Subcutaneous abdominal adipose tissue (tissue), 5 donors: ENCODE measurements around the gene LRRC3C.

Experiments used
- H3K27ac ChIP-seq: one replicate; pipeline ENCODE4 v1.7.0; 2013; ENCODE audit warnings: low read depth, mild to moderate bottlenecking, inconsistent platforms, low read length, moderate library complexity
- H3K27me3 ChIP-seq, 5 donors: one replicate each; pipeline ENCODE4 v1.7.0; 2013; ENCODE audit warnings: low read length in 5 of 5, inconsistent platforms in 1 of 5; ENCODE audit not compliant: control insufficient read depth in 5 of 5, insufficient read depth in 4 of 5
- H3K36me3 ChIP-seq, 5 donors: one replicate each; pipeline ENCODE4 v1.7.0; 2013; ENCODE audit warnings: low read length in 5 of 5; ENCODE audit not compliant: control insufficient read depth in 5 of 5, insufficient read depth in 5 of 5
- H3K4me1 ChIP-seq, 5 donors: one replicate each; pipeline ENCODE4 v1.7.0; 2013; ENCODE audit warnings: low read length in 5 of 5, mild to moderate bottlenecking in 3 of 5, moderate library complexity in 1 of 5; ENCODE audit not compliant: control insufficient read depth in 5 of 5, insufficient read depth in 5 of 5
- H3K4me3 ChIP-seq, 5 donors: one replicate each; pipeline ENCODE4 v1.7.0; 2013; ENCODE audit warnings: low read length in 5 of 5, low read depth in 1 of 5
- H3K9ac ChIP-seq, 5 donors: one replicate each; pipeline ENCODE4 v1.7.0; 2013; ENCODE audit warnings: low read length in 5 of 5, mild to moderate bottlenecking in 4 of 5, moderate library complexity in 3 of 5
- H3K9me3 ChIP-seq, 5 donors: one replicate each; pipeline ENCODE4 v1.7.0; 2013; ENCODE audit warnings: low read length in 5 of 5; ENCODE audit not compliant: control insufficient read depth in 5 of 5
- donor health status: healthy.
- donor health status: healthy.
- donor health status: healthy.
- donor health status: healthy.
- donor health status: healthy.

The LRRC3C gene

DNA sequence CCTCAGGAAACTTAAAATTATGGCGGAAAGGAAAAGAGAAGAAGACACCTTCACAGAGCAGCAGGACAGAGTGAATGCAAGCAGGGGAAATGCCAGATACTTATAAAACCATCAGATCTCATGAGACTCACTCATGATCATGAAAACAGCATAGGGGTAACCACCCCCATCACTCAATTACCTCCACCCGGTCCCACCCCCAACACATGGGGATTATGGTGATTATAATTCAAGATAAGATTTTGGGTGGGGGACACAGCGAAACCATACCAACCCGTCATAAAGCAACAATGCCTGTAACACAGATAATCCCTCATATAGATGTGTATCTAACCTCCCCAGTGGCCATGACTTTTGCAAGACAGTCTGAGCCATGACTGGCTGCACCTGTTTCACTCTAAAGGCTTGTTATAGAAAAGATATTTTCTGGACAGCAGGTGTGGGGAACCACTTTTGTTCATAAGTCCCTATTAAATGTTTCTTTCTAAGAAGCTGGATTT is 28.2 kb downstream of the LRRC3C start:
- peaks cover 0 to 19% (median 18%) of the 10 kb centered on the region in 5 donors for H3K4me1 ChIP-seq
- H3K36me3 ChIP-seq: no peaks in the 10 kb centered on the region
- no peak overlapping the region for H3K4me3 ChIP-seq
- H3K27me3 ChIP-seq: no peaks in the 10 kb centered on the region
- no peak overlapping the region for H3K27ac ChIP-seq
- H3K9me3 ChIP-seq: no peaks in the 10 kb centered on the region
- H3K9ac ChIP-seq: no peak overlapping the region

DNA sequence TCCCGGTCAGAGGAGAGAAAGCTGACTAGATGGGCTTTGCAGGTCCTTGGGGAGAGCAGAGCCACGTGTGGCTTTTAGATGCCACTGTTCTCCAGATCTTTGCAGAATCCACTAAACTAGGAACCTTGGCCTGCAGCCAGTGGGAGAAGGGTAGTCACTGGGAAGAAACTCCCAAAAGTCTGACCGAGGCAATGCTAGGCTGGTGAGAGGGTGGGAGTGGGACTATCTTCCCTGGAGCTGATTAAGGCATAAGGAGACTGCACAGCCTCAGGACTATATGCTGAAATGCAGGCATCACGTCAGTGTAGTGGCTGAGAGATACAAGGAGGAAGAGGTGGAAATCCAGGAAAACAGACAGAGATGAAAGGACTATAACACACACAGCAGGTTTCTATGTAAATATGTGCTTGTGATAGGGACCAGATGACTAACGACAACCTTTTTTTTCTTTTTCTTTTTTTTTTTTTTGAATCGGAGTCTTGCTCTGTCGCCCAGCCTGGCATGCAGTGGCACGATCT is 33.1 kb downstream of the LRRC3C start:
- Histone ChIP-seq H3K4me1 (peaks cover 0 to 6% (median 0%) of the 10 kb centered on the region in 5 donors), H3K9me3 (no peaks in the 10 kb centered on the region), H3K4me3 (no peak overlapping the region), H3K27ac (no peak overlapping the region), H3K36me3 (no peaks in the 10 kb centered on the region), H3K9ac (no peak overlapping the region), H3K27me3 (peaks cover 0 to 14% (median 5%) of the 10 kb centered on the region in 5 donors)

DNA sequence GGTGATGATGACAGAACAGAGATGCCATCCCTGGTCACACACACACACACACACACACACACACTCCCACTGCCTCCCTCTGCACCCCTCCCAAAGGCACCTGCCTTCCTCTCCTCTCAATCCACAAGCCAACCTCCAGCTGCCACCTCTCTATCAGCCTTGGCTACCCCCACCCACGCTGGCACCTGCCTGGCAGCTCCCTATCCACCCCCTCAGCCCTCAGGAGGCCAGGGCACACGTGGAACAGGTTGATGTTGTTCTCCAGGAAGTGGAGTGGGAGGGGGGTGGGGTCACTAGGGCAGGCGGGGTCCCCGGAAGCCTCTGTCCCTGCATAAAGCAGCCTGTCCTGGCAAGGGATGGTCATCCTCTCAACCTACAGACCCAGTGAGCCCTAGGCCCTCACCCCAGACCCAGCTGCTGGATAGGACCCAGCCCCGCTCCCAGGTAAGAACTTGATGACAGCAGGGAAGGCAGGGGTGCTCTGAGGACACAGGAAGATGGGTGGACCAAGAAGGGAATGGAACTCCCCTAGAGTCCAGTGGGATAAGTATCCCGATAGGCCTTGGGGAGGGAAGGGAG is 35.2 kb downstream of the LRRC3C start, which contains the start of gene GSDMA:
Gene GSDMA, plus strand, starts transcription at position 363 of the 579 bp plus-strand sequence. CDS start 2,684 bp downstream, outside the sequence.
- Histone ChIP-seq H3K9me3 (no peaks in the 10 kb centered on the region), H3K27me3 (peaks cover 0 to 19% (median 5%) of the 10 kb centered on the region in 5 donors), H3K4me3 (no peak within 1 kb of the TSS), H3K9ac (no peak within 1 kb of the TSS), H3K27ac (no peak within 1 kb of the TSS), H3K36me3 (no peaks in the 10 kb centered on the region), H3K4me1 (peaks cover 0 to 21% (median 0%) of the 10 kb centered on the region in 5 donors)

DNA sequence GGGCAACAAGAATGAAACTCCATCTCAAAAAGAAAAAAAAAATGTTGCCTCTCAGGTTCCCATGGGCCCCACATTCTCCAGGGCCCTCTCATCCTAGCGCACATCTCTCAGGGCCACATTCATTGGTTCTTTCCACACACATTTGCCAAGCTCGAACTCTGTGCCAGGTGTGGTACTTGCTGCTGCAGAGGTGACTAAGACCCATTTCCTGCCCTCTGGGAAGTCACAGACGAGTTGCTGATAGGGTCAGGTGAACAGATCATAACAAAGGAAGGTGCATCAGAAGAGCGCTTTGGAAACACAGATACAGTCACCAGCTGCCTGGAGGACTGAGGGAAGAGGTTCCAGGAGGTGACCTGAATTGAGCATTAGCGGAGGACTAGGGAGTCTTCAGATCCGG is 36.3 kb downstream of the LRRC3C start:
- Histone ChIP-seq H3K4me1 (peaks cover 0 to 26% (median 3%) of the 10 kb centered on the region in 5 donors), H3K27ac (no peak overlapping the region), H3K9ac (no peak overlapping the region), H3K9me3 (no peaks in the 10 kb centered on the region), H3K4me3 (no peak overlapping the region), H3K36me3 (no peaks in the 10 kb centered on the region), H3K27me3 (peaks cover 0 to 19% (median 5%) of the 10 kb centered on the region in 5 donors)

DNA sequence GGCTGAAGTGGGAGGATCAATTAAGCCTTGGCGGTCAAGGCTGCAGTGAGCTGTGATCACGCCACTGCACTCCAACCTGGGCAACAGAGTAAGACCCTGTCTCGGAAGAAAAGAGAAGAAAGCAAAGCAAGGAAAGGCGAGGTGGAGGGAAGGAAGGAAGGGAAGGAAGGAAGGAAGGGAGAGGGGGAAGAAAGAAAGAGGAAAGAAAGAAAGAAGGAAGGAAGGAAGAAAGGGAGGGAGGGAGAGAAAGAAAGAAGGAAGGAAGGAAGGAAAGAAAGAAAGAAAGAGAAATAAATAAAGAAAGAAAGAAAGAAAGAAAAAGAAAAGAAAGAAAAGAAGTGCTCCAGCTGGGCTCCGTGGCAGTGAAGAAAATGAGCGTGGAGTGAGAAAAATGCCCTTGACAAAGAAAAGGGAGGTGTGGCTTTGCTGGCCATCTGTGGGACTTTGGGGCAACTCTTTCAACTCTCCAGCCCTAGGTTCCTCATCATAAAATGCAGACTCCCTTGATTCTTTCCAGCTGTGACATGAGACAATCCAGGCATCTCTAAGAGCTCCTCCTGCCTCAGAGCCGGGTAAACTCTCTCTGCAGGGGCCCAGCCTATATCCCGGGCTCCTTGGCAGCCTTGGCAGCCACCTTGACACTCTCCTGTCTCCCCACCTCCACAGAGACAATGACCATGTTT is 37.6 kb downstream of the LRRC3C start:
- no peaks in the 10 kb centered on the region for H3K9me3 ChIP-seq
- H3K27ac ChIP-seq: no peak overlapping the region
- H3K36me3 ChIP-seq: no peaks in the 10 kb centered on the region
- H3K27me3 ChIP-seq: peaks cover 0 to 20% (median 8%) of the 10 kb centered on the region in 5 donors
- H3K9ac ChIP-seq: no peak overlapping the region
- H3K4me1 ChIP-seq: peaks cover 0 to 27% (median 3%) of the 10 kb centered on the region in 5 donors
- H3K4me3 ChIP-seq: no peak overlapping the region

DNA sequence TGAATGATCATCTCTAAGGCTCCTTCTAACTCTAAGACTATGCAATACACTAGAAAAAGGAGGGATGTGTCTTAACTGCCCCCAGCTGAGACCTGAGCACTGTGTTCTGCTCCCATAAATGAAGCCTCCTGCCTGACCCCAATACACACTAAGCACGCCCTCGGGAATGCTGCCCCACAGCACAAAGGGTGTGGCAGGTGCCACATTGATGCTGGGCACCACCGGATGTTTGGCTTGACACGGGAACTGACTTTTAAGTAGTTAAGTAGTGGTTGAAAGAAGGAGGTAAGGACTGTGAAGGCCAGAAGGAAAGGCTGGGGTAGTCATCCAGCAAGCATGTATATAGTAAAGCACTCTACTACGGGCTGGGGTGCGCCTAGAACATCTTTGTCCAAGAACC is 39.2 kb downstream of the LRRC3C start:
- H3K27ac ChIP-seq: no peak overlapping the region
- no peak overlapping the region for H3K4me3 ChIP-seq
- peak overlapping the region in 1 of 5 donors; percentile 10 for H3K9ac ChIP-seq
- H3K36me3 ChIP-seq: no peaks in the 10 kb centered on the region
- H3K4me1 ChIP-seq: peaks cover 0 to 31% (median 3%) of the 10 kb centered on the region in 5 donors
- H3K27me3 ChIP-seq: peaks cover 0 to 32% (median 8%) of the 10 kb centered on the region in 5 donors
- H3K9me3 ChIP-seq: no peaks in the 10 kb centered on the region

DNA sequence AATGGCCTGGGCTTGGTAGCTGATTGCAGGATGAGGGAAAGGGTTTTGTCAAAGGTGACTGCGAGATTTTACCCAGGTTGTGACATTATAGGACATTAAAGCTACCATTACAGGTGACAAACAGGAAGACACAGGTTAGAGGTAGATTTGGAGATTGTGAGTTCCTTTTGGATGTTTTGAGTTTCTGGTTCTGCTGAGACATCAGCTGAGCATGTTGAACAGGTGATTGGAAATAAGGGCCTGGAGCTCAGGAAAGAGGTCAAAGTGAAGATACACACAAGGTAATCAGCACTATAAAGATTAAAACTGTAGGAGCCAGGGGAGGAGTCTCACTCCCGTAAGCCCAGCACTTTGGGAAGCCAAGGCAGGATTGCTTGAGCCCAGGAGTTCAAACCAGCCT is 41.2 kb downstream of the LRRC3C start:
- Histone ChIP-seq H3K9me3 (no peaks in the 10 kb centered on the region), H3K27me3 (peaks cover 0 to 25% (median 3%) of the 10 kb centered on the region in 5 donors), H3K36me3 (no peaks in the 10 kb centered on the region), H3K9ac (no peak overlapping the region), H3K4me1 (peaks cover 0 to 32% (median 3%) of the 10 kb centered on the region in 5 donors), H3K4me3 (no peak overlapping the region), H3K27ac (no peak overlapping the region)

DNA sequence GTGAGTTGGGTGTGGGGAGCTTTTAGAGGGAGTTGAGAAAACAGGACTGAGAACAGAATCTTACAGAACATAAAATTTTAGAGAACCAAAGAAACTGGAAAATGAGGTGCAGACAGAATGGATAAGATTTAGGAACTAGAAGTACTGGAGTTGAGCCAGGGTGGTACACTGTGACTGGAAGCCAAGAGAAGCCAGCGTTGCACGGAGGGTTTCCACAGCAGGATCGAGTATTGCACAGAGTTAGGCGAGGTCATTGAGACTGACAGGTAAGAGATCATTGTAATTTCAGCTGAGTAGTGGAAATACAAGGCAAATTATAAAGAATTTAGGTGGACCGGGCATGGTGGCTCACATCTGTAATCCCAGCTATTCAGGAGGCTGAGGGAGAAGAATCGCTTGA is 41.8 kb downstream of the LRRC3C start:
- Histone ChIP-seq H3K9me3 (no peaks in the 10 kb centered on the region), H3K4me3 (no peak overlapping the region), H3K27me3 (peaks cover 0 to 29% (median 6%) of the 10 kb centered on the region in 5 donors), H3K4me1 (peaks cover 0 to 34% (median 3%) of the 10 kb centered on the region in 5 donors), H3K9ac (no peak overlapping the region), H3K27ac (no peak overlapping the region), H3K36me3 (no peaks in the 10 kb centered on the region)

DNA sequence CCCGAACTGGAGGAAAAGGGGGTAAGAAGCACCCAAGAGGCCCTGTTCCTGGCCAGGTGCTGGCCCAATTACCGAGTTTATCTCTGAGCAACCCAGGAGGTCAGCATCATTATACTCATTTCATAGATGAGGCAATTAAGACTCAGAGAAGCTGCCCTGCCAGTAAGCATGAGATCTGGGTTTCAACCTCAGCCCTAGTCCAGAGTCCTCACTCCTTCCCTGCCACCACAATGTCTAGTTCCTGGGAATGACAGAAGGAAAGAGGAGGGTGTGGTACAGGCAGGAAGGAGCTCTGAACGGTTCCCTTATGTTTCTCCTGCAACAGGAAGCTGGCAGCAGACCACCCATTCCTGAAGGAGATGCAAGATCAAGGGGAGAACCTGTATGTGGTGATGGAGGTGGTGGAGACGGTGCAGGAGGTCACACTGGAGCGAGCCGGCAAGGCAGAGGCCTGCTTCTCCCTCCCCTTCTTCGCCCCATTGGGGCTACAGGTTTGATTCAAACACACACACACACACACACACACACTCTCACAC is 42.7 kb downstream of the LRRC3C start:
- Histone ChIP-seq H3K27me3 (peaks cover 0 to 29% (median 7%) of the 10 kb centered on the region in 5 donors), H3K4me3 (no peak overlapping the region), H3K36me3 (no peaks in the 10 kb centered on the region), H3K4me1 (peaks cover 0 to 38% (median 3%) of the 10 kb centered on the region in 5 donors), H3K9ac (no peak overlapping the region), H3K9me3 (no peaks in the 10 kb centered on the region), H3K27ac (no peak overlapping the region)
